Measurements from ENCODE around the gene ANKRD55.
"Not testable (repeated sequence)": the region's sequence is repeated elsewhere in the genome, so short reads cannot be mapped to it uniquely, and the experiment has no call there.

ANKRD55 gene

GRCh38 chr5:56251918-56252553 is 18.9 kb upstream of the ANKRD55 start:
- DNase-seq, result no peak

- no peak for DNase-seq
Measured at GRCh38 chr5:56251440-56251839, 18.3 kb upstream of the ANKRD55 start.

GRCh38 chr5:56250011-56250410 is 16.9 kb upstream of the ANKRD55 start:
- no peak for DNase-seq

- not testable (repeated sequence) for DNase-seq
Measured at GRCh38 chr5:56249085-56249484, 16.0 kb upstream of the ANKRD55 start.

- DNase-seq, result no peak
Measured at GRCh38 chr5:56247592-56247991, 14.5 kb upstream of the ANKRD55 start.

- DNase-seq, result no peak
Measured at GRCh38 chr5:56246769-56247168, 13.6 kb upstream of the ANKRD55 start.

- DNase-seq, result no peak
Measured at GRCh38 chr5:56245481-56245880, 12.4 kb upstream of the ANKRD55 start.

GRCh38 chr5:56244627-56245026 is 11.5 kb upstream of the ANKRD55 start:
- no peak for DNase-seq

GRCh38 chr5:56242271-56242670 is 9.1 kb upstream of the ANKRD55 start:
- not testable (repeated sequence) for DNase-seq

GRCh38 chr5:56232538-56232937 is 592 bp downstream of the ANKRD55 start:
- DNase-seq, result no peak

- no peak for DNase-seq
Measured at GRCh38 chr5:56230576-56230975, 2.6 kb downstream of the ANKRD55 start.

- DNase-seq, result no peak
Measured at GRCh38 chr5:56229111-56229510, 4.0 kb downstream of the ANKRD55 start.

GRCh38 chr5:56228631-56229030 is 4.5 kb downstream of the ANKRD55 start:
- no peak for DNase-seq

GRCh38 chr5:56227691-56228090 is 5.4 kb downstream of the ANKRD55 start:
- no peak for DNase-seq

GRCh38 chr5:56223298-56223697 is 9.8 kb downstream of the ANKRD55 start:
- DNase-seq, result not testable (repeated sequence)

- not testable (repeated sequence) for DNase-seq
Measured at GRCh38 chr5:56221601-56222000, 11.5 kb downstream of the ANKRD55 start.

GRCh38 chr5:56215019-56215830 is 17.9 kb downstream of the ANKRD55 start:
- DNase-seq, result no peak

GRCh38 chr5:56213886-56214535 is 19.1 kb downstream of the ANKRD55 start:
- DNase-seq, result not testable (repeated sequence)

- no peak for DNase-seq
Measured at GRCh38 chr5:56212130-56212879, 20.8 kb downstream of the ANKRD55 start.

GRCh38 chr5:56211298-56211865 is 21.7 kb downstream of the ANKRD55 start:
- DNase-seq, result no peak

GRCh38 chr5:56208681-56209080 is 24.4 kb downstream of the ANKRD55 start:
- DNase-seq, result no peak

GRCh38 chr5:56207537-56207936 is 25.6 kb downstream of the ANKRD55 start:
- DNase-seq, result no peak

Data from stimulated activated CD4-positive, alpha-beta T cell treated with anti-CD3 and anti-CD28 coated beads, Interleukin-4, amount 100 ng/mL, for 1 hour (primary cell).